ENCODE results near the gene SEC14L5. TPM values are rescaled to one million over a fixed set of nuclear protein-coding genes. Genes with fewer than 3 reads are reported as not detected.

Gene SEC14L5
- total RNA-seq, 1 donor from 2014 or later, result 0.41 TPM

GRCh38 chr16:5006348-5007193, 48.4 kb downstream of the SEC14L5 start:
- H3K36me3 Mint-ChIP-seq, result no peaks in the 10 kb centered on the region
- H3K4me3 Mint-ChIP-seq, result no peak overlapping the region
- Histone ChIP-seq H3K4me1 (peaks cover 9% of the 10 kb centered on the region), H3K27ac (no peak overlapping the region), H3K4me2 (no peak overlapping the region), H3K36me3 (no peaks in the 10 kb centered on the region), H3K27me3 (no peaks in the 10 kb centered on the region), H3K9me3 (ENCODE audit: low read depth) (no peaks in the 10 kb centered on the region), H3K9ac (no peak overlapping the region), H3K79me2 (ENCODE audit: low read depth) (no peaks in the 10 kb centered on the region), H3K4me3 (no peak overlapping the region), H4K20me1 (ENCODE audit: low read depth) (no peaks in the 10 kb centered on the region), H2AFZ (replicated peaks) (no peak overlapping the region), H3F3A (ENCODE audit: low read depth) (peaks cover 8% of the 10 kb centered on the region)
- H3K4me1 Mint-ChIP-seq, result no peaks in the 10 kb centered on the region
- DNase-seq (ENCODE audit: low spot score), result no peak
- TF ChIP-seq EZH2phosphoT487 (IDR thresholded peaks at IDR 0.05) (no peak), EZH2 (IDR thresholded peaks at IDR 0.05) (no peak), CTCF (IDR thresholded peaks at IDR 0.05) (no peak)
- peaks cover 12% of the 10 kb centered on the region for H3K27me3 Mint-ChIP-seq (ENCODE audit: insufficient read depth, low read depth)
- H3K9me3 Mint-ChIP-seq, result no peaks in the 10 kb centered on the region
- H3K27ac Mint-ChIP-seq, result no peak overlapping the region

GRCh38 chr16:5007256-5007655, 49.1 kb downstream of the SEC14L5 start:
- Histone ChIP-seq H3K79me2 (ENCODE audit: low read depth) (no peaks in the 10 kb centered on the region), H3K9ac (no peak overlapping the region), H3K27ac (no peak overlapping the region), H3K4me2 (no peak overlapping the region), H3F3A (ENCODE audit: low read depth) (peaks cover 8% of the 10 kb centered on the region), H3K36me3 (no peaks in the 10 kb centered on the region), H2AFZ (replicated peaks) (no peak overlapping the region), H3K4me1 (peaks cover 9% of the 10 kb centered on the region), H3K9me3 (ENCODE audit: low read depth) (no peaks in the 10 kb centered on the region), H3K4me3 (no peak overlapping the region), H3K27me3 (no peaks in the 10 kb centered on the region), H4K20me1 (ENCODE audit: low read depth) (no peaks in the 10 kb centered on the region)
- Mint-ChIP-seq H3K27me3 (ENCODE audit: insufficient read depth, low read depth) (peaks cover 12% of the 10 kb centered on the region), H3K27ac (no peak overlapping the region), H3K9me3 (no peaks in the 10 kb centered on the region), H3K4me1 (no peaks in the 10 kb centered on the region), H3K4me3 (no peak overlapping the region), H3K36me3 (no peaks in the 10 kb centered on the region)
- DNase-seq (ENCODE audit: low spot score), result no peak
- TF ChIP-seq EZH2phosphoT487 (IDR thresholded peaks at IDR 0.05) (no peak), EZH2 (IDR thresholded peaks at IDR 0.05) (no peak), CTCF (IDR thresholded peaks at IDR 0.05) (no peak)

- H3K9ac ChIP-seq, result no peak overlapping the region
- no peaks in the 10 kb centered on the region for H3K9me3 ChIP-seq (ENCODE audit: low read depth)
- no peaks in the 10 kb centered on the region for H3K27me3 ChIP-seq
- Mint-ChIP-seq H3K9me3 (no peaks in the 10 kb centered on the region), H3K4me3 (no peak overlapping the region), H3K4me1 (no peaks in the 10 kb centered on the region), H3K36me3 (no peaks in the 10 kb centered on the region), H3K27ac (no peak overlapping the region), H3K27me3 (ENCODE audit: insufficient read depth, low read depth) (peaks cover 9% of the 10 kb centered on the region)
- H3K27ac ChIP-seq, result no peak overlapping the region
- peaks cover 9% of the 10 kb centered on the region for H3K4me1 ChIP-seq
- H3K4me2 ChIP-seq, result no peak overlapping the region
- no peaks in the 10 kb centered on the region for H3K36me3 ChIP-seq
- H4K20me1 ChIP-seq (ENCODE audit: low read depth), result no peaks in the 10 kb centered on the region
- TF ChIP-seq EZH2 (IDR thresholded peaks at IDR 0.05) (no peak), CTCF (IDR thresholded peaks at IDR 0.05) (no peak), EZH2phosphoT487 (IDR thresholded peaks at IDR 0.05) (no peak)
- no peak for DNase-seq (ENCODE audit: low spot score)
- no peaks in the 10 kb centered on the region for H3K79me2 ChIP-seq (ENCODE audit: low read depth)
- no peak overlapping the region for H2AFZ ChIP-seq (replicated peaks)
- H3K4me3 ChIP-seq, result no peak overlapping the region
- peaks cover 8% of the 10 kb centered on the region for H3F3A ChIP-seq (ENCODE audit: low read depth)
Observed at GRCh38 chr16:5008311-5008731, 50.2 kb downstream of the SEC14L5 start.

Measured in neural progenitor cell (in vitro differentiated cells).